RWPE2 (cell line): Measurements from ENCODE around the gene EFCAB8.

Experiments
- ATAC-seq: fragments of 200-7000 bp; cut with Tn5 transposase; 3 replicates; pipeline ENCODE4 v1.9.1; 2021; ENCODE audit warnings: low read depth
- DNase-seq: peaks from one replicate; pipeline ENCODE4 v3.0.0-alpha.2; 2020; ENCODE audit warnings: low spot score
- H3K27ac ChIP-seq: fragments of 450-650 bp; 2 replicates; pipeline ENCODE4 v1.5.1; 2017; ENCODE audit warnings: mild to moderate bottlenecking; ENCODE audit not compliant: poor library complexity, severe bottlenecking
- H3K27me3 ChIP-seq: fragments of 250-450 bp; sonication (Bioruptor Pico); 2 replicates; pipeline ENCODE4 v1.5.1; 2021; ENCODE audit warnings: mild to moderate bottlenecking, moderate library complexity; ENCODE audit not compliant: insufficient read depth, poor library complexity, severe bottlenecking
- H3K36me3 ChIP-seq: fragments of 250-450 bp; sonication (Bioruptor Pico); 2 replicates; pipeline ENCODE4 v1.5.1; 2020; ENCODE audit warnings: low read depth, mild to moderate bottlenecking, moderate library complexity
- H3K4me1 ChIP-seq: fragments of 250-450 bp; sonication (Bioruptor Pico); 2 replicates; pipeline ENCODE4 v1.5.1; 2021; ENCODE audit warnings: mild to moderate bottlenecking, moderate library complexity; ENCODE audit not compliant: insufficient read depth, poor library complexity, severe bottlenecking
- H3K4me3 ChIP-seq: fragments of 250-450 bp; sonication (Bioruptor Pico); 2 replicates; pipeline ENCODE4 v1.5.1; 2021; ENCODE audit warnings: mild to moderate bottlenecking, moderate library complexity; ENCODE audit not compliant: severe bottlenecking
- H3K9me3 ChIP-seq: fragments of 250-450 bp; sonication (Bioruptor Pico); 2 replicates; pipeline ENCODE4 v1.5.1; 2021; ENCODE audit warnings: mild to moderate bottlenecking, moderate library complexity; ENCODE audit not compliant: severe bottlenecking
- CTCF ChIP-seq: fragments of 450-650 bp; IDR thresholded peaks from one replicate; pipeline ENCODE4 v1.5.1; 2017; ENCODE audit warnings: mild to moderate bottlenecking, moderate library complexity; ENCODE audit not compliant: poor library complexity, severe bottlenecking

EFCAB8 gene

GRCh38 chr20:32988008-32988407 lies 129.3 kb downstream of the EFCAB8 start:
- DNase-seq = peak; percentile 73

GRCh38 chr20:32989507-32990283 lies 131.0 kb downstream of the EFCAB8 start:
- TF ChIP-seq CTCF = no peak
- ATAC-seq = no peak
- peaks cover 7% of the 10 kb centered on the region for H3K27me3 ChIP-seq

More at GRCh38 chr20:32988008-32988407, 129.3 kb downstream of the EFCAB8 start:
- Histone ChIP-seq H3K27ac (no peak overlapping the region), H3K4me1 (no peaks in the 10 kb centered on the region), H3K4me3 (no peak overlapping the region), H3K36me3 (no peaks in the 10 kb centered on the region), H3K27me3 (peaks cover 7% of the 10 kb centered on the region), H3K9me3 (no peaks in the 10 kb centered on the region)
- no peak for ATAC-seq
- TF ChIP-seq CTCF = no peak

DNA sequence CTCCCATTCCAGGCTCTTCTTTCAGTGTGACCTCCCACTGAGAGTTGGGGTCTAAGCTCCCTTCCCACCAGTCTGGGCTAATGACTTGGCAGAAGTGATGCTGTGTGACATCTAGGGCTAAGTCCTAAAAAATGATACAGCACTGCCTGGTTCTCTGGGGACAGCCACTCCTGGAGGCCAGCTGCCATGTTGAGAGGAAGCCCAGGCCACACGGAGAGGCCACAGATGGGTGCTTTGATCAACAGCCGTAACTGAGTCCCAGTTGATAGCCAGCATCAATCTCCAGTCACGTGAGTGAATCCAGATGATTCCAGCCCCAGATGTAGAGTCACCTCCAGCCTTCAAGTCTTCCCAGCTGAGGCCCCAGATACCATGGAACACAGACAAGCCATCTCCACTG lies 131.7 kb downstream of the EFCAB8 start:
- TF ChIP-seq CTCF = no peak
- Histone ChIP-seq H3K27me3 (peaks cover 7% of the 10 kb centered on the region), H3K4me1 (no peaks in the 10 kb centered on the region), H3K4me3 (no peak overlapping the region), H3K27ac (no peak overlapping the region), H3K9me3 (no peaks in the 10 kb centered on the region), H3K36me3 (no peaks in the 10 kb centered on the region)
- no peak for ATAC-seq
- peak; percentile 56 for DNase-seq

More at GRCh38 chr20:32989507-32990283, 131.0 kb downstream of the EFCAB8 start:
- peak; percentile 72 for DNase-seq
- H3K4me3 ChIP-seq = no peak overlapping the region
- H3K4me1 ChIP-seq = no peaks in the 10 kb centered on the region
- no peaks in the 10 kb centered on the region for H3K36me3 ChIP-seq
- no peak overlapping the region for H3K27ac ChIP-seq
- H3K9me3 ChIP-seq = no peaks in the 10 kb centered on the region

DNA sequence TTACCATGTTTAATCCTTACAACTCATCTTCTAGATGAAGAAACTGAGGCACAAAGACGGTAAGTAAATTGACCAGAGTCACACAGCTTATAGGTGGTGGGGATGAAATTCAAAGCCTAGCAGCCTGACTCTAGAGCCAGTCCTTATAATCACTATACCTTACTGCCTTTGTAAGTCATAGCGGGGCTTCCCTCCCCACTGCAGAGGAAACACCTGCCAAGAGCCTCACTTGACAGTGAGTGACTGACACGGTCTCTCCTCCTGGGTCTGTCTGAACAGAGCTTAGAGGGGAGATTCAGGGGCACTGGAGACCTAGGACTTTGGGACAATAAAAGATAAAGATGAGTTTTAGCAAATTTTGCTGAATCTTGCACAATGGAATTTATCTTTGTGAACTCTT lies 132.7 kb downstream of the EFCAB8 start:
- peaks cover 7% of the 10 kb centered on the region for H3K27me3 ChIP-seq
- no peaks in the 10 kb centered on the region for H3K9me3 ChIP-seq
- DNase-seq (peak; percentile 54), ATAC-seq (no peak)
- H3K27ac ChIP-seq = no peak overlapping the region
- no peaks in the 10 kb centered on the region for H3K36me3 ChIP-seq
- H3K4me1 ChIP-seq = no peaks in the 10 kb centered on the region
- no peak for TF ChIP-seq CTCF
- H3K4me3 ChIP-seq = no peak overlapping the region
